ENCODE measurements around the gene MROH9.
"Not testable (repeated sequence)": the region's sequence is repeated elsewhere in the genome, so short reads cannot be mapped to it uniquely, and the experiment has no call there.

The MROH9 gene, protein sequence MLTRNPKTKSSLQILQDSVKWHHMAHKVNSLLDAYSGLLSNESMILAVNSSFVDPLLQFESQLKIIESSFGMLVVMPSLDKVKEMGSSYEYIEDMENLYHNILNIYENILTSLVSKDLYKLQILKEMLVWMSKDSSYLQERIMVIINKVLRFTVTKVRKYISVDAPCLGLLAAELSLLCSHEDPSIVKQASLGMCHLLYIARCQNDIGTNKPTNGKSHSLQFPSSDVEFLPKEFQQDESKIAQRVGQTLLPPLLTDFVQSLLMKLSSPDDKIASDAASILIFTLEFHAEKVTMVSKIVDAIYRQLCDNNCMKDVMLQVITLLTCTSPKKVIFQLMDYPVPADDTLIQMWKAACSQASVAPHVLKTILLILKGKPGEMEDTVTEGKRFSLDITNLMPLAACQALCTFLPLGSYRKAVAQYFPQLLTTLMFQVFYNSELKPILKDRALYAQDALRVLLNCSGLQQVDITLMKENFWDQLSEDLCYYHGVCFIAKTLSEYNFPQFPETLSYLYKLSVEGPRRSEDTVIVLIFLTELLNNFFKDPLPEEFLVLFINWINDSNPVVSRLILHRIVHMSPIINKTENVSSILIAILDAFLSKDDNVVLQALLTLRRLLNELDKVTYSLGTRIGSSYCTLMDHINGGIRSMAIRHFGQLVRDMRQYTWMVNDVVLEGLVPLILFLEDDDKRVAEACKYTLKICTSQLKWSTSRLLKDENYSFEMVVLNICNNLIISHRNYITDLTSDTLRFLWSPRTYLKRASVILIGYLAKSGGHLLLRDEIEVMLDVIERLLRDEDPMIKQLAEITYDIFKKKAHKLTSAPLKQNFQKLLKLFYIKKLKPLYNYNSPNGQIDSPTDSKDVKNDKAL

DNA sequence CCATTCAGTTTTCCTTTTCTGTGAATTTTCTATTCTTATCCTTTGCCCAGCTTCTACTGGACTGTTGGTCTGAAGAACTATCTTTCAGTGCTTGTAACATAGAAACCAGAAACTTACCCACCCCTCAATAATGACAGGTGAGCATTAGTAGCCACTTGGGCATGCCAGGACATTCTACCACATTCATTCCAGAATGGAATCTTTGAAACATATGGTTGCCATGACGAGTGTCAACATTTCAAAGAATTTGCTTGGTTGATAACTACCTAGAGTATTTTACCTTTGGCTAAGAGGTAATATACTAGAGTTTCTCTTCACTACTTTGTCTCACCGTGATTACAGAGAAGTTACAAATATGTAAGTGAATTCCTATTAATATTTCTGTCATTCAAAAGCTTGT, at the start of gene MROH9:
MROH9 (plus strand) TSS at position 304 of the 400 bp plus-strand sequence. CDS start 10,023 bp downstream, outside the sequence.
- no peaks in the 10 kb centered on the region for H3K9me3 ChIP-seq (ENCODE audit: low read length)
- H2AFZ ChIP-seq (ENCODE audit: low read depth, low read length): no peak within 1 kb of the TSS
- H3K4me1 ChIP-seq (ENCODE audit: insufficient read depth, low read length): no peaks in the 10 kb centered on the region
- H3K27me3 ChIP-seq (ENCODE audit: insufficient read depth, low read length): no peaks in the 10 kb centered on the region
- H3K36me3 ChIP-seq (ENCODE audit: insufficient read depth, low read length): no peaks in the 10 kb centered on the region
- H3K4me3 ChIP-seq (ENCODE audit: low read length): no peak within 1 kb of the TSS

DNA sequence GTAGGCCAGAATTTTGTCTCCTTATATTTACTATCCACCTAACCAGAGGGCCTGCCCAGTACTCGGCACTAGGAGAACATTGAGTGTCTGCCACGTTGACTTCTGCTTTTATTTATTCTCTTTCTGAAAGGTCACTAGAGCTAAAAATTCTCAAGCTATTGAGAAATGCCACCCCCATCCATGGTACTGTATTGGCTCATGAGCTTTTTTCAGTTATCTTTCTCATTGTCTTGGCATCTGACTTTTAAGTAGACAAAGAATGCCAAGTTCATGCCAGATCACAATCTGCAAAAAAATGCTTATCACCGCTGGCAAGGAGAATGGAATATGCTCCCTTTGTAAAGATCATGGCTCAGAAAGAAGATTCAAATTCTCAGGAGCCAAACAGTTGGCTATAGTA, 49.8 kb upstream of the MROH9 start:
- no peaks in the 10 kb centered on the region for H3K36me3 ChIP-seq (ENCODE audit: insufficient read depth, low read length)
- H3K4me3 ChIP-seq (ENCODE audit: low read length): no peak overlapping the region
- no peaks in the 10 kb centered on the region for H3K4me1 ChIP-seq (ENCODE audit: insufficient read depth, low read length)
- H3K9me3 ChIP-seq (ENCODE audit: low read length): no peaks in the 10 kb centered on the region
- H2AFZ ChIP-seq (ENCODE audit: low read depth, low read length): no peak overlapping the region
- H3K27me3 ChIP-seq (ENCODE audit: insufficient read depth, low read length): no peaks in the 10 kb centered on the region

DNA sequence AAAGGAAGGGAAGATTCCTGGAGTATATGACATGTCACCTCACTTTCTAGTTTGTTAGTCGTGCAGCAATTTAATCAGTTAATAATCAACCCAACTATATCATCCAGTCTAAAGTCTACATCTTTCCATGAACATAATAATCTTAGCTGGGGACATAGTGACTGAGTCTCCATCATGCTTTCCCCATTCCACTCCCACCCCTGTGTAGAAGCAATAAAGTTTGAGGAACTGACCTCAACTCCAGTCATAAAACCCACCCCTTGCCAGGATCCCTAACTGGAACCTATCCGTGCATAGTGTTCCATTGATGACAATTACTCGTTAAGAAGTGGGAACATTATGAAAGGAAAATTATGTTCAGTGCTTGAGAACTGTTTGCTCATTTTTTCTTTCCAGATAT, 48.9 kb upstream of the MROH9 start:
- no peak overlapping the region for H2AFZ ChIP-seq (ENCODE audit: low read depth, low read length)
- no peaks in the 10 kb centered on the region for H3K4me1 ChIP-seq (ENCODE audit: insufficient read depth, low read length)
- no peaks in the 10 kb centered on the region for H3K9me3 ChIP-seq (ENCODE audit: low read length)
- no peaks in the 10 kb centered on the region for H3K27me3 ChIP-seq (ENCODE audit: insufficient read depth, low read length)
- H3K36me3 ChIP-seq (ENCODE audit: insufficient read depth, low read length): no peaks in the 10 kb centered on the region
- no peak overlapping the region for H3K4me3 ChIP-seq (ENCODE audit: low read length)

DNA sequence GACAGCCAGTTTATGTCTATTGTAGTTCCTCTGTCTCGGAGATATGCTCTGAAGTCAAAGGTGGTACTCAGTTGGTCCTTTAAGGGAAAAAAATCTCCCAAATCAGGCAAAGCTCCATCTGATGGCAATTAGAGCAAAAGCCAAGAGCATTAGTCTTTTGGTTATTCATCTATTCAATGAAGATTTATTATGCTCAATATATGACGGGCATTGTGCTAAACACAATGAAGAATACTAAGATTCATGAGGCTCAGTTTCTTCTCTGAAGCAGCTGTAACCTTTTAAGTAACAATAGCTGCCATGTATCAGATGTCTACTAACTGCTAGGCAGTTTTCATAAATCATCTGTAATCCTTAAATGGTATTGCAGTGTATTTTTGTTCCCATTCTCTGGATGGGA, 47.6 kb upstream of the MROH9 start:
- Histone ChIP-seq H3K4me1 (ENCODE audit: insufficient read depth, low read length) (no peaks in the 10 kb centered on the region), H3K4me3 (ENCODE audit: low read length) (no peak overlapping the region), H3K9me3 (ENCODE audit: low read length) (no peaks in the 10 kb centered on the region), H3K27me3 (ENCODE audit: insufficient read depth, low read length) (no peaks in the 10 kb centered on the region), H3K36me3 (ENCODE audit: insufficient read depth, low read length) (no peaks in the 10 kb centered on the region), H2AFZ (ENCODE audit: low read depth, low read length) (no peak overlapping the region)

GRCh38 chr1:170891872-170892271, 43.5 kb upstream of the MROH9 start:
- H2AFZ ChIP-seq (ENCODE audit: low read depth, low read length): no peak overlapping the region
- no peaks in the 10 kb centered on the region for H3K27me3 ChIP-seq (ENCODE audit: insufficient read depth, low read length)
- no peaks in the 10 kb centered on the region for H3K9me3 ChIP-seq (ENCODE audit: low read length)
- H3K4me1 ChIP-seq (ENCODE audit: insufficient read depth, low read length): no peaks in the 10 kb centered on the region
- no peak overlapping the region for H3K4me3 ChIP-seq (ENCODE audit: low read length)
- H3K36me3 ChIP-seq (ENCODE audit: insufficient read depth, low read length): no peaks in the 10 kb centered on the region

- Histone ChIP-seq H3K4me1 (ENCODE audit: insufficient read depth, low read length) (peaks cover 2% of the 10 kb centered on the region), H2AFZ (ENCODE audit: low read depth, low read length) (no peak overlapping the region)
Observed at GRCh38 chr1:170893655-170894297, 41.6 kb upstream of the MROH9 start.

DNA sequence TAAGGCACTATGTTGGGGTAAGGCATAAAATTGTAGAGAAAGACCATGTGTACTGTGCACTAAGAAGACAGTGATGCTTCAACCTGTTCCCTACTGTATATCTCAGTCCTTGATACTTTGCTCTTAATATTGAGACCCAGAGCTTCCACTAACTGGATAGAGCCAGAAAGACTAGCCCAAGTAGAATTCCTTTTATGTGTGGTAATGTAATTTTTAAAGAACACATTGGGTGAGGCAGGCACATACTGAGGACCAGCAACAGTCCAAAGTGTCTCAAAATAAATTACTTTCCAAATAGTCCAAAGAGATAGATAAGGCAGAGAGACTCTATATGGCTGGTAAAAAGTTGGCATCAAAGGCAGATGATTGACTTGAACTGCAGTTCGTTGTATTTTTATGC, 31.4 kb upstream of the MROH9 start:
- Histone ChIP-seq H3K9me3 (ENCODE audit: low read length) (no peaks in the 10 kb centered on the region), H3K27me3 (ENCODE audit: insufficient read depth, low read length) (no peaks in the 10 kb centered on the region), H3K4me3 (ENCODE audit: low read length) (no peak overlapping the region), H3K4me1 (ENCODE audit: insufficient read depth, low read length) (no peaks in the 10 kb centered on the region), H2AFZ (ENCODE audit: low read depth, low read length) (no peak overlapping the region), H3K36me3 (ENCODE audit: insufficient read depth, low read length) (no peaks in the 10 kb centered on the region)

More at GRCh38 chr1:170893655-170894297, 41.6 kb upstream of the MROH9 start:
- H3K9me3 ChIP-seq (ENCODE audit: low read length): no peaks in the 10 kb centered on the region
- H3K27me3 ChIP-seq (ENCODE audit: insufficient read depth, low read length): no peaks in the 10 kb centered on the region
- H3K4me3 ChIP-seq (ENCODE audit: low read length): no peak overlapping the region
- no peaks in the 10 kb centered on the region for H3K36me3 ChIP-seq (ENCODE audit: insufficient read depth, low read length)

GRCh38 chr1:170908942-170909341, 26.4 kb upstream of the MROH9 start:
- Histone ChIP-seq H2AFZ (ENCODE audit: low read depth, low read length) (no peak overlapping the region), H3K4me3 (ENCODE audit: low read length) (no peak overlapping the region), H3K9me3 (ENCODE audit: low read length) (no peaks in the 10 kb centered on the region), H3K27me3 (ENCODE audit: insufficient read depth, low read length) (no peaks in the 10 kb centered on the region), H3K4me1 (ENCODE audit: insufficient read depth, low read length) (no peaks in the 10 kb centered on the region), H3K36me3 (ENCODE audit: insufficient read depth, low read length) (no peaks in the 10 kb centered on the region)

GRCh38 chr1:170910273-170910672, 25.1 kb upstream of the MROH9 start:
- no peaks in the 10 kb centered on the region for H3K27me3 ChIP-seq (ENCODE audit: insufficient read depth, low read length)
- H3K9me3 ChIP-seq (ENCODE audit: low read length): no peaks in the 10 kb centered on the region

DNA sequence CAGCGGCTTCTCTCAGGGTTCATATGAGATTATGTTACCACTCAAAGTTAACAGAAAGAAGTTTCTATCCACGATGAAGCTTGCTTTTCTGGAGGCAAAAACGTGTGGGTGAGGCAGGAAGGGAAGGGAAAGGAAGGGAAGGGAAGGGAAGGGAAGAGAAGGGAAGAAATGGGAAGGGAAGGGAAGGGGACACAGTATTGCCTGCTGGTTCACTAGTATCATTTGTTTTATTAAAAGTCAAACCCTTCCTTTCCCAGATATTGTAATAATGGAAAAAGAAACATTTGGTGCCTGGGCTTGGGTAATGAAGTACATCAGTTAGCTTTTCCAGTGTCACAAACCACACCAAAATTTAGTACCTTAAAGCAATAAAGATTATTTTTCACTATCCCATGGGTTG, 18.0 kb upstream of the MROH9 start:
- H3K27me3 ChIP-seq (ENCODE audit: insufficient read depth, low read length): no peaks in the 10 kb centered on the region

More at GRCh38 chr1:170910273-170910672, 25.1 kb upstream of the MROH9 start:
- no peak overlapping the region for H3K4me3 ChIP-seq (ENCODE audit: low read length)
- H2AFZ ChIP-seq (ENCODE audit: low read depth, low read length): no peak overlapping the region
- H3K36me3 ChIP-seq (ENCODE audit: insufficient read depth, low read length): no peaks in the 10 kb centered on the region
- H3K4me1 ChIP-seq (ENCODE audit: insufficient read depth, low read length): no peaks in the 10 kb centered on the region

GRCh38 chr1:170924656-170925055, 10.7 kb upstream of the MROH9 start:
- not testable (repeated sequence) for H3K27me3 ChIP-seq (ENCODE audit: insufficient read depth, low read length); H3K36me3 ChIP-seq (ENCODE audit: insufficient read depth, low read length); H3K4me1 ChIP-seq (ENCODE audit: insufficient read depth, low read length); H3K9me3 ChIP-seq (ENCODE audit: low read length); H3K4me3 ChIP-seq (ENCODE audit: low read length); H2AFZ ChIP-seq (ENCODE audit: low read depth, low read length)

More for the DNA sequence above, 18.0 kb upstream of the MROH9 start:
- Histone ChIP-seq H3K36me3 (ENCODE audit: insufficient read depth, low read length) (no peaks in the 10 kb centered on the region), H2AFZ (ENCODE audit: low read depth, low read length) (no peak overlapping the region), H3K4me3 (ENCODE audit: low read length) (no peak overlapping the region), H3K9me3 (ENCODE audit: low read length) (no peaks in the 10 kb centered on the region), H3K4me1 (ENCODE audit: insufficient read depth, low read length) (no peaks in the 10 kb centered on the region)

- Histone ChIP-seq H3K4me3 (ENCODE audit: low read length) (no peak overlapping the region), H3K27me3 (ENCODE audit: insufficient read depth, low read length) (no peaks in the 10 kb centered on the region), H3K36me3 (ENCODE audit: insufficient read depth, low read length) (no peaks in the 10 kb centered on the region), H3K4me1 (ENCODE audit: insufficient read depth, low read length) (no peaks in the 10 kb centered on the region), H3K9me3 (ENCODE audit: low read length) (no peaks in the 10 kb centered on the region), H2AFZ (ENCODE audit: low read depth, low read length) (no peak overlapping the region)
Observed at GRCh38 chr1:170927955-170928840, 7.1 kb upstream of the MROH9 start.
